C4-2B (cell line): ENCODE results near the gene RPS17.

Experiments used
- H3K27ac ChIP-seq: fragments of 450-650 bp; 2 replicates; pipeline ENCODE4 v1.5.1; 2017
- CTCF ChIP-seq: fragments of 450-650 bp; conservative IDR thresholded peaks from 2 replicates; pipeline ENCODE4 v1.5.1; 2017; ENCODE audit warnings: mild to moderate bottlenecking
- ZFX ChIP-seq: fragments of 450-650 bp; IDR thresholded peaks from 2 replicates; pipeline ENCODE4 v1.6.1; 2017

Gene RPS17

GRCh38 chr15:82571722-82572222, 31.5 kb upstream of the RPS17 start:
- H3K27ac ChIP-seq: no peak overlapping the region

GRCh38 chr15:82570721-82571508, 30.7 kb upstream of the RPS17 start:
- H3K27ac ChIP-seq: no peak overlapping the region
- TF ChIP-seq CTCF (no peak), ZFX (no peak)

More at GRCh38 chr15:82571722-82572222, 31.5 kb upstream of the RPS17 start:
- no peak for TF ChIP-seq CTCF
- no peak for TF ChIP-seq ZFX

- H3K27ac ChIP-seq: no peak overlapping the region
- TF ChIP-seq ZFX (no peak), CTCF (no peak)
These were observed 29.6 kb upstream of the RPS17 start for GRCh38 chr15:82569834-82570233.

GRCh38 chr15:82568986-82569385, 28.7 kb upstream of the RPS17 start:
- no peak overlapping the region for H3K27ac ChIP-seq
- TF ChIP-seq ZFX (no peak), CTCF (no peak)

- no peak for TF ChIP-seq ZFX
- no peak for TF ChIP-seq CTCF
- H3K27ac ChIP-seq: no peak overlapping the region
These were observed 27.4 kb upstream of the RPS17 start for GRCh38 chr15:82567661-82568060.

GRCh38 chr15:82566690-82567089, 26.4 kb upstream of the RPS17 start:
- TF ChIP-seq ZFX: no peak
- TF ChIP-seq CTCF: no peak
- no peak overlapping the region for H3K27ac ChIP-seq

GRCh38 chr15:82558502-82558901, 18.2 kb upstream of the RPS17 start:
- no peak overlapping the region for H3K27ac ChIP-seq
- TF ChIP-seq ZFX: no peak
- TF ChIP-seq CTCF: no peak
